IPS-20b (cell line): ENCODE data around the gene TECPR2.

Experiments used
- H3K27ac ChIP-seq: one replicate; pipeline ENCODE4 v1.5.1; 2013; ENCODE audit warnings: low read length
- H3K27me3 ChIP-seq: 2 replicates; pipeline ENCODE4 v1.6.1; 2013; ENCODE audit warnings: mild to moderate bottlenecking, low read length, inconsistent platforms; ENCODE audit not compliant: insufficient read depth
- H3K36me3 ChIP-seq: 2 replicates; pipeline ENCODE4 v1.6.1; 2013; ENCODE audit warnings: low read depth, mild to moderate bottlenecking, inconsistent platforms, low read length, moderate library complexity; ENCODE audit not compliant: insufficient read depth
- H3K4me1 ChIP-seq: 2 replicates; pipeline ENCODE4 v1.6.1; 2013; ENCODE audit warnings: mild to moderate bottlenecking, control low read depth, inconsistent platforms, low read length, moderate library complexity; ENCODE audit not compliant: insufficient read depth
- H3K4me3 ChIP-seq: 2 replicates; pipeline ENCODE4 v1.5.1; 2013; ENCODE audit warnings: mild to moderate bottlenecking, low read length, inconsistent platforms
- H3K9ac ChIP-seq: 2 replicates; pipeline ENCODE4 v1.6.1; 2013; ENCODE audit warnings: low read depth, mild to moderate bottlenecking, inconsistent platforms, low read length, moderate library complexity
- H3K9me3 ChIP-seq: 2 replicates; pipeline ENCODE4 v1.6.1; 2013; ENCODE audit warnings: mild to moderate bottlenecking, low read depth, low read length, inconsistent platforms; ENCODE audit not compliant: insufficient read depth

Gene TECPR2

GRCh38 chr14:102434647-102435175 is 72.0 kb downstream of the TECPR2 start:
- Histone ChIP-seq H3K9me3 (no peaks in the 10 kb centered on the region), H3K4me3 (no peak overlapping the region), H3K27ac (no peak overlapping the region), H3K9ac (no peak overlapping the region), H3K36me3 (peaks cover 23% of the 10 kb centered on the region; the same call in 1 of the 2 replicates), H3K27me3 (no peaks in the 10 kb centered on the region), H3K4me1 (0 out of 2 replicates have a peak, but pooled peaks cover 2% of the 10 kb centered on the region)

- Histone ChIP-seq H3K27me3 (no peaks in the 10 kb centered on the region), H3K4me1 (0 out of 2 replicates have a peak, but pooled peaks cover 2% of the 10 kb centered on the region), H3K9ac (no peak overlapping the region), H3K9me3 (no peaks in the 10 kb centered on the region), H3K27ac (no peak overlapping the region), H3K4me3 (0 out of 2 replicates have a peak overlapping the region, but pooled peaks have one; percentile 40), H3K36me3 (peaks cover 45% of the 10 kb centered on the region)
Observed at GRCh38 chr14:102437997-102438915, 75.5 kb downstream of the TECPR2 start.

DNA sequence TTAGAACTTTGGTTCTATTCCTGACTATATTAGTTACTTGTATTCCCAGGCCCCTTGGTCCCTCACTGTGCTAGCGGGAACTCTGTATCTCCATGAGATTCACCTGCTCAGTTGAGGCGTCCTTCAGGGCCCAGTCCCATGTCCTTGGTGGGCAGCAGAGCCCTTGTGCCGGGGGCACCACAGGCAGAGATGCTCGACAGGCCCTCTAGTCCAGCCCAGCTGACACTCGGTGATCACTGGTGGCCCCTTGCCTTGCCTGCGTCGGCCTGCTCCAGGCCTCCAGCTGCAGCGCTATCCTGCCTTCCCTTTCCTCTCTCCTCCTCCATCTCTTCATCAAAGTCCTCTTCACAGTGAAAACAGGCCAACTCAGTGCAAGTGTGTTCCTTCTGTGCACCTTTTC is 76.8 kb downstream of the TECPR2 start:
- Histone ChIP-seq H3K9me3 (no peaks in the 10 kb centered on the region), H3K4me3 (no peak overlapping the region), H3K27ac (no peak overlapping the region), H3K27me3 (no peaks in the 10 kb centered on the region), H3K4me1 (0 out of 2 replicates have a peak, but pooled peaks cover 2% of the 10 kb centered on the region), H3K36me3 (peaks cover 48% of the 10 kb centered on the region), H3K9ac (no peak overlapping the region)

GRCh38 chr14:102440392-102440791 is 77.7 kb downstream of the TECPR2 start:
- H3K36me3 ChIP-seq = peaks cover 43% of the 10 kb centered on the region
- no peaks in the 10 kb centered on the region for H3K27me3 ChIP-seq
- no peak overlapping the region for H3K27ac ChIP-seq
- H3K9ac ChIP-seq = no peak overlapping the region
- 0 out of 2 replicates have a peak, but pooled peaks cover 2% of the 10 kb centered on the region for H3K4me1 ChIP-seq
- no peak overlapping the region for H3K4me3 ChIP-seq
- no peaks in the 10 kb centered on the region for H3K9me3 ChIP-seq

- Histone ChIP-seq H3K4me1 (0 out of 2 replicates have a peak, but pooled peaks cover 2% of the 10 kb centered on the region), H3K9me3 (no peaks in the 10 kb centered on the region), H3K9ac (no peak overlapping the region), H3K27me3 (no peaks in the 10 kb centered on the region), H3K4me3 (no peak overlapping the region), H3K27ac (no peak overlapping the region), H3K36me3 (peaks cover 52% of the 10 kb centered on the region)
Observed at GRCh38 chr14:102442241-102443211, 79.8 kb downstream of the TECPR2 start.

GRCh38 chr14:102445066-102445465 is 82.3 kb downstream of the TECPR2 start:
- no peaks in the 10 kb centered on the region for H3K4me1 ChIP-seq
- no peaks in the 10 kb centered on the region for H3K27me3 ChIP-seq
- H3K4me3 ChIP-seq = no peak overlapping the region
- no peaks in the 10 kb centered on the region for H3K9me3 ChIP-seq
- no peak overlapping the region for H3K9ac ChIP-seq
- H3K36me3 ChIP-seq = peaks cover 57% of the 10 kb centered on the region
- no peak overlapping the region for H3K27ac ChIP-seq

DNA sequence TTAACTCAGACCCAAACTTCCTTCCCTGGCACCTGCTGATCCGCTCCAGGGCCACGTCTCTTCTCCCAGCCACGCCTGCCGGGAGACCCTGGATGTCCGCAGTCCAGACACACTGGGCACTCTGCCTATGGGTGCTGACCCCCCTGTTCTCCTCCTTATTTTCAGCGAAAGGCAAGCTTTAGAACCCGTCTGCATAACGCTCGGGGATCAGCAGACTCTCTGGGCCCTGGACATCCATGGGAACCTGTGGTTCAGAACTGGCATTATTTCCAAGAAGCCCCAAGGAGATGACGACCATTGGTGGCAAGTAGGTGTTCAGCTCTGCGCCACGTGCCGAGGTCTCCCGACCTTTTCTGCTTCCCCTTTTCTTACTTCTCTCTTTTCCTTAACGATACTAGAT is 82.9 kb downstream of the TECPR2 start:
- no peaks in the 10 kb centered on the region for H3K27me3 ChIP-seq
- H3K9ac ChIP-seq = no peak overlapping the region
- no peaks in the 10 kb centered on the region for H3K4me1 ChIP-seq
- H3K9me3 ChIP-seq = no peaks in the 10 kb centered on the region
- peaks cover 57% of the 10 kb centered on the region for H3K36me3 ChIP-seq
- no peak overlapping the region for H3K27ac ChIP-seq
- H3K4me3 ChIP-seq = no peak overlapping the region

DNA sequence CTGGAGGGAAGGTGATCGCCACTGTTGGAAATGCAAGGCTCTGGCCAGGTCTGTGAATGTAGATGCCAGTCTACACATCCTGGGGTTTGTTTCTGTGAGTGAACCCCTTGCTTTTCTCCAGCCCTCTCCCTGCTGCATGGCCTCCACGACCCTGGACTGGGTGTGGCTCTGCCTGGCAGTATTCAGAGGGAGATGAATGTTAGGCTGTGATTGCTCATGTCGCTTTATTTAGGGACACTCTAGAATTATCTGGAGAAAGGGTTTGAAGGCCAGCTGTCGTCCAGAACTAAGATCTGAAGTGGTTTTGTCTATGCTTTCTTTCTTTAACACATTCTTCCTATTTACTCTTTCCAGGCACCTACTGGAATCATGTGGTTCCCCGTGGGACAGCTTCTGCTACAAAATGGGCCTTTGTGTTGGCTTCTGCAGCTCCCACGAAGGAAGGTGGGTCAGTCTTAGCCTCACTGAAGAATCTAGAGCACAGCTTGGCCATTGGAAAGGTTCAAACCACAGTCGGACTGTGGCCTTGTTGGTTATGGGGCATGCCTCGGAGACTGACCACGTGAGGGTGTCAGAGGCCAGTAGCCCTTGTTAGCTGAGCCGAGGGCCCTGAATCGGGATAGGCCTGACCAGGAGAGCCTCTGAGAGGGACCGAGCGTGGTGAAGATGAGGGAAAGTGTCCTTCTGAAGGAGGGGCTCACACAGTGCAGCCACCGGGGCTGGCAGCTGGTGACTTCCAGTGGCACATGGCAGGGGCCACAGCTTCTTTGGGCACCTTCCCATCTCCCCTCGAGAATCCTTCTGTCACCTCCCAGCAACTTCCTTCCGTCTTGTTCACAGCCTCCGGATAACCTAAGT is 87.7 kb downstream of the TECPR2 start:
- Histone ChIP-seq H3K9me3 (no peaks in the 10 kb centered on the region), H3K9ac (no peak overlapping the region), H3K4me1 (no peaks in the 10 kb centered on the region), H3K27ac (no peak overlapping the region), H3K36me3 (peaks cover 57% of the 10 kb centered on the region), H3K4me3 (no peak overlapping the region), H3K27me3 (no peaks in the 10 kb centered on the region)

- Histone ChIP-seq H3K36me3 (peaks cover 53% of the 10 kb centered on the region), H3K9me3 (no peaks in the 10 kb centered on the region), H3K27ac (no peak overlapping the region), H3K9ac (no peak overlapping the region), H3K4me3 (no peak overlapping the region), H3K27me3 (no peaks in the 10 kb centered on the region), H3K4me1 (no peaks in the 10 kb centered on the region)
Observed at GRCh38 chr14:102451064-102451352, 88.3 kb downstream of the TECPR2 start.

GRCh38 chr14:102452302-102452701 is 89.6 kb downstream of the TECPR2 start:
- Histone ChIP-seq H3K27me3 (no peaks in the 10 kb centered on the region), H3K36me3 (peaks cover 48% of the 10 kb centered on the region), H3K9me3 (no peaks in the 10 kb centered on the region), H3K4me3 (no peak overlapping the region), H3K4me1 (no peaks in the 10 kb centered on the region), H3K27ac (no peak overlapping the region), H3K9ac (no peak overlapping the region)

GRCh38 chr14:102454711-102455110 is 92.0 kb downstream of the TECPR2 start:
- Histone ChIP-seq H3K9ac (no peak overlapping the region), H3K9me3 (no peaks in the 10 kb centered on the region), H3K36me3 (peaks cover 35% of the 10 kb centered on the region), H3K4me1 (no peaks in the 10 kb centered on the region), H3K27ac (no peak overlapping the region), H3K4me3 (no peak overlapping the region), H3K27me3 (no peaks in the 10 kb centered on the region)
